ENCODE data around the gene PRDM10.
"Not testable (repeated sequence)": the region's sequence is repeated elsewhere in the genome, so short reads cannot be mapped to it uniquely, and the experiment has no call there.

Gene PRDM10

DNA sequence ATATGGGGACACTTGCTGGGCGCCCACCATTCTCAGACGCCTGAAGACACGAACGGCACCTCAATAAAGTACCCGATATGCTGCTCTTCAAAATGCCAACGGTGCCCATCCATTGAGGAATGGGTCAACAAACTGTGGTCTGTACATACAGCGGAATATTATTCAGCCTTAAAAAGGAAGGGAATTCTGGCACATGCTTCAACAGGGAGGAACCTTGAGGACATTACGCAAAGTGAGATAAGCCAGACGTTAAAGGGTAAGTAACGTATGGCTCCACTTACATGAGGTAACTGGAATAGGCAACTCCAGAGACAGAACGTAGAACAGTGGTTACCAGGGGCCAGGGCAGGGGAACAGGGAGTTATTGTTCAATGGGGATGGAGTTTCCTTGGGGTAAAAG lies 28.0 kb downstream of the PRDM10 start:
- no peak for FAIRE-seq

DNA sequence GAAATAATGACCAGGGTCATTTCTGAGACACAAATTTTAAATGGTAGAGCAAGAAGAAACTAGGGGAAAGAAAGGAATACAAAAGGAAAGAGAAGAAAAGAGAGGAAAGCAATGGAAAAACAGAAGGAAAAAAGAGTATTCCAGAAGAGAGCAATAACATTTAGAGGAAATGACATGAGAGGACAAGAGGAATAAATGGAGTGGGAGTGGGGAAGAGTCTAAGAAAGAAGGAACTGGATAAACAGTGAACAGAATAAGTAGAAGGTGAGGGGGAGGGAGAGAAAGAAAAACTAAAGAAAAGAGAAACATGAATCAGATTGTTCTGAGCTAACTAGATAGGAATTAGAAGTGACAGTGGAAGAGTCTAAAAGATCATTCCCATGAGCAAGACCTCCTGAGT lies 28.4 kb downstream of the PRDM10 start:
- FAIRE-seq = no peak

DNA sequence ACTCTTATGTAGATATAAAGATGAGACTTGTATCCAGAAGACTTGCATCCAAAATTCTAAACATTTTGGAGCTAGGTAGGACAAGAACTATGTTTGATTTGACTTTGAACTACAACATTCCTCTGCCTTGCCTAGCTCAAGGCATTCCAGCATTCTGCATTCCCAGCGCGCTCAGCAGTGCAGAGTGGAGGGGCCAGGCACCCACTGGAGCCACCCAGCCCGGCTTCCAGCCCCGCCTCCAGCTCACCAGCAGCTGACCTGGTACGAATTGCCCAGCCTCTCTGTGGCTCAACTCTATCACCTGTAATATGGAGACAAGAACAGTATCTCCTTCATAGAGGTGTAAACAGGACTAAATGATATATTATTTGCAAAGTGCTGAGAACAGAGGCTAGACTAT lies 28.8 kb downstream of the PRDM10 start:
- no peak for FAIRE-seq

DNA sequence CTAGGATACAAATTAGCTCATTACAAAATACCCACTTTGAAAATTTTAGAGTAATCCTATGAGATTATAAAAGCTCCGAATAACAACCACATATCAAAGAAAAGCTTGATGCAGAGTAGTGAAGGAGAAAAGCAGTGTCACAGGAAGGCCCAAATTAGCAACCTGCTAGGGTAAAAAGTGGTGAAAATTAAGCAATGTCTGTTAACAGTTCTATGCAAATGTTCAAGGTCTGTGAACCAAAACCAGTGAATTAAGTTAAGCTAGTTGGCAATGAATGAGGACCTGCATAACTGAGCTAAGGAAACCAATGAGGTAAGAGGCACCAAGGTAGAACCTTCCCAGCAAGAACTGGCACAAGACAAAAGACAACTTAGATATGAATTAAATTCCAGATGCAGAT lies 29.6 kb downstream of the PRDM10 start:
- FAIRE-seq = no peak

DNA sequence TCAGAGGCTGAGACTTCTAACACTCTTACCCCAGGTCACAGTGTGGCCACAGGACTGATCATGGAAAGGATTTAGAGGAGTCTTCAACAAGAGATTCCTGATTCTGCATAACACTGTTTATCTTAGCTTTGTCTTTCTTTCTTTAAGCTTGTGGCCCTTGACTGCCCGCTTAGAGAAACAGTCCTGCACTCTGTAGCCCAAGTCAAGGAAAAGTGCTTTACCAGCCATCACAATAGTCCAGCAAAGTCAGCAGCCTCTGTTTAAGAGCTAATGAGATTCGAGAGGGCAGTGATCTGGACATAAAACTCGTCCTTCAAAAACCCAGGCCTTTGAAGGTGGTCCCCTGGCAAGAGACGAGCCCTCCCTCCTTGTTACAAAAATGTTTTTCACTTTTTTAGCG lies 30.0 kb downstream of the PRDM10 start:
- no peak for FAIRE-seq

DNA sequence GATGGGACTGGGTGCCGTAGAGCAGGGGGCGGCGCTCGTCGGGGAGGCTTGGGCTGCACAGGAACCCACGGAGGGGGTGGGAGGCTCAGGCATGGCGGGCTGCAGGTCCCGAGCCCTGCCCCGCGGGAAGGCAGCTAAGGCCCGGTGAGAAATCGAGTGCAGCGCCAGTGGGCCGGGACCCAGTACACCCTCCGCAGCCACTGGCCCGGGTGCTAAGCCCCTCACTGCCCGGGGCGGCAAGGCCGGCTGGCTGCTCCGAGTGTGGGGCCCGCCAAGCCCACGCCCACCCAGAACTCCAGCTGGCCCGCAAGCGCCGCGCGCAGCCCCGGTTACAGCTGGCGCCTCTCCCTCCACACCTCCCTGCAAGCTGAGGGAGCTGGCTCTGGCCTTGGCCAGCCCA lies 30.8 kb downstream of the PRDM10 start:
- FAIRE-seq = not testable (repeated sequence)

DNA sequence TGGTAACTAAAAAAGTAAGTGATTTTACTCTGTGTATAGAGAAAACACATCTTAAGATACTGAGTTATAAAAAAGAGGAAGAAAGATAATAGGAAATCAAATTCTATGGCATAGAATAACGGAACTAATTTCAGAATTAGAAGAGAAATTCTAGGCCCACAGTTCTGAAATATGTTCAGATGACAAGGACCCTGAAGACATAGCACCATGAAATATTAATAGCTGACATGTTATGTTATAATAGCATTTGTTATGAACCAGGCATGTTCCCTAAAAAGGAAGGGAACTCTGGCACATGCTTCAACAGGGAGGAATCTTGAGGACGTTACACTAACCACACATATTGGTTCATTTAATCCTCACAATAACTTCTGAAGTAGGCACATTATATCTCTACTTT lies 32.7 kb downstream of the PRDM10 start:
- no peak for FAIRE-seq

DNA sequence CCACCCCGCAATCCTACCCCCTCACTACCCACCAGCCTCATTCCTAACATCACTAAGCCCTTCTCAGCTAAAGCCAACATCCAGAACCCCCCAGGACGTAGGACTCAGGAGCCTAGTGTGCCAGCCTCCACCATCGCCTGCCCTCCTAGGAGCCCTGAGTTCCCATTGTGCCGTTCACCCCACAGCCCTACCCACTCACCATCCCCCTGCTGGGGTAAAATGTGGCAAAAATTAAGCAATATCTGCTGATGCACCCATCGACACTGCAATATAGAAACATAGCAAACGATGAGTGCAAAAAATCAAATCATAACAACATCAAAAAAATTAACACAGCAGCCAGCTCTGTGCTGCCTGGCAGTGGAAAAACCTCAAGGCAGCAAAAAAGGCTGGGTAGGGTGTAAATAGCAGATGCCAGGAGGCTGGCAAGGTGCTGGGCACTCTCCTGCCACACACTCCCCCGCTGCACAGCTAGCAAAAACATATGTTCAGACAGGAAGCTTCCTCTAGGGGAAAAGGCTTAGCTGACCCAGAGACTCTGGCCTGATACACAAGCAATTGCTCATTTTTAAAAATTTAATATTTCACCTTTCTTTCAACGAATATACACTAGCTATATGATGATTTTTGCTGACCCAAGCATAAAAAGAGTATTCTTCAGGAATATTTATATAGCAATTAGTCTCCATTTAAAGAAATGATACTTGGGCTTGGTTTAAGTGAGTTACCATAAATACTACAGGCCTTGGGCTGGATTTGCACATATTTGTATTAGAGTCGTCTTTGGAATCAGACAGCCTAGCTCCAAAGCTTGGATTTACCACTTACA lies 33.8 kb downstream of the PRDM10 start:
- FAIRE-seq = no peak

DNA sequence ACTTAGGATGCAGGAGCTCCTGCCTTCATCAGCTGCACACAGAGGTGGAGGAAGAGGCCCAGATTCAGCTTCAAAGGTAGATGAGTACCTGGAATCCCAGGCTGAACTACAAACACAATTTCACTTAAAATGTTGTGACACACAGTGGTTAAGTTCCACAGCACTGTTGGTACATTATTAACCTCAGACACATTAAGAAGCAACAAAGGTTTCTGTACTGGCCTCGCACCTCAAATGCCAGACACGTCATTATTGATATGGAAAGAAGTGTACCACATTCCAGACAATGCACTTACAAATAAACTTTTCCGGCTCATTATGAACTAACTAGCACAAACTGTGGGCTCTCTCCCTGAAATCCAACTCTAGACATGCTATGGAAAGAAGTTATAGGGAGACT lies 34.6 kb downstream of the PRDM10 start:
- FAIRE-seq = no peak

DNA sequence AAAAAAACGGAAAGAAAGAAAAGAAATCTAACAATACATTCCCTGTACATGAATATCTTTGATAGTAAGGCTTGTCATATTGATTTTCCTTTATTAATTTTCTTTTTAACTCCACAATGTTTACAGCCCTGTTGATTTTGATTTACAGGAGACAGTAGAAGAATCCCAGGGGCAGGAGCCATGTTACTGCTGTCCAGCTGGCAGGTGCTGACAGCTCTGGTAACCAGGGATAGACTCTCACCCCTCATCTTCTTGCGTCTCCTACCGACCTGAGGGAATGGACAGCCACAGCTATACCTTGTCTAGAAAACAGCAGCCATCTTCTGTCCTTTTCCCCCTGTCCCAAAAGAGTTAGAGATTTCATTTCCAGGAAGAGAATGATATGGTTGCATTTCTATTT lies 37.4 kb downstream of the PRDM10 start:
- no peak for FAIRE-seq

DNA sequence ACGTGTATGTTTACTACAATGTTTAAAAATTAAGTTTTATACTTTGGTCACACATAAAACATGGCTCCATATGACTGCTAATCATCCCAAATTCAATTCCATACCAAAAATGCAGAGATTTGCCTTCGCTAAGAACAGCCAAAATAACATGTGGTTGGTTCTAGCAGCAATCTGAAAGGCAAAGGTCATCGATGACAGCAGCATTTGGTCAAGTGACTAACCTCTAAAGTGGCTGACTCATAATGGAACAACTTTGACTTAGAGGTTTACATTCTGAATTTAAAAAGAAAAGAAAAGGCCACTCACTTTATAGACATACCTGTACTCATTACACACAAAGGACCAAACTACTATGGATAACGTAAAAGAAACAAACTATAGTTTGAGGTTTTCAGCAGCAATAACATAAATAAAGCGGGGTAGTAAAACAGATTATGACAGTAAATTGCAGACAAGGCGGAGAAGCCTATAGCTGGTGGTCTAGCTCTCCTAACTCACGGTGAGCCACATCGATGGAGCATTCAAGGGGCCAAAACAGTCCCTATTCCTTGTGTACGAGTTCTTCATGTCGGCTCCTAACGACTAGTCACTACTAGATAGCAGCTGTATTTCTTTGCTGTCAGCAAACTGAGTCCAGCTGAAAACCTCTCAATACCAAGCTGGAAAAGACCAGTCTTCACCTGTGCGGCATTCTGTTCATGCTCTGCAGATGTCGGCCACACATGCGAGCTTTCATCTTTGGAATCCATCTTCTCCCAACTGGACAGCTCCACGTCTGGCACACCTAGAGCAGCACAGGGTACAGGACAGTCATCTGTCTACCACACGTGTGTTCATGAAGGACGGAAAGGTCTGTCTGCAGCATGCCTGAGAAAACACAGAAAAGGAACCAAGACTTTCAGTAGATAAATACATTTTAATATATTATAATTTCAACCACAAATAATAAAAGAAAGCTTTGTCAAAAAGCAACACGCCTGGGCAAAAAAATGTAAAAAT lies 42.1 kb downstream of the PRDM10 start:
- FAIRE-seq = no peak

DNA sequence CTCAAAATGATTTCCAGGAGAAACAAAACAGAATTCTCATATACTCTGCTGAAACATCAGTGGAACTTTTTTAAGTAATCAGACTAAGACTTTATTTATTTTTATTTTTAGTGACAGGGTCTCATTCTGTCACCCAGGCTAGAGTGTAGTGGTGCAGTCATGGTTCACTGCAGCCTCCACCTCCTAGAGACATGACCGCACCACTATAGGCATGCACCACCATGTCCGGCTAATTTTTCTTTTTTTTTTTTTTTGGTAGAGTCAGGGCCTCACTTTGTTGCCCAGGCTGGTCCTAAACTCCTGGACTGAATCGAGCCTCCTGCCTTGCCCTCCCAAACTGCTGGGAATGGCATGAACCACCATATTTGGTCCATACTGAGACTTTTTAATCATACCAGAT lies 42.9 kb downstream of the PRDM10 start:
- no peak for FAIRE-seq

DNA sequence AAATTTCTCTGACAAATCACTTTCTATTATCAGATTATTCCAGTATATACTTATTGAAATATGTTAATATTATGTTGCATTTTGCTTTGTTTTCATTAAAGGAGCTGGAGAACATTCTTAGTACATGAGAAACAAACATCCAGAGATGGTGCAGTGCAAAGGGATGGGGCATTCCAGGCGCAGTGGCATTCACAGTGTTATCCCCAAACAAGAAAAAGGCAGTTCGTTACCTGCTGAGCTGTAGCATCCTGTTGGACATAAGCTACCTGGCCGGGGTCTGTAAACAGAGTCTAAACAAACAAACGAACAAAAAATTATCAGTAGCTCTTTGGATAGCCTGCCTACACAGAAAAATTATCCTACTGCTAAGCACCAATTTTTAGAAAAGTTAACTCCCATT lies 47.4 kb downstream of the PRDM10 start:
- no peak for FAIRE-seq

DNA sequence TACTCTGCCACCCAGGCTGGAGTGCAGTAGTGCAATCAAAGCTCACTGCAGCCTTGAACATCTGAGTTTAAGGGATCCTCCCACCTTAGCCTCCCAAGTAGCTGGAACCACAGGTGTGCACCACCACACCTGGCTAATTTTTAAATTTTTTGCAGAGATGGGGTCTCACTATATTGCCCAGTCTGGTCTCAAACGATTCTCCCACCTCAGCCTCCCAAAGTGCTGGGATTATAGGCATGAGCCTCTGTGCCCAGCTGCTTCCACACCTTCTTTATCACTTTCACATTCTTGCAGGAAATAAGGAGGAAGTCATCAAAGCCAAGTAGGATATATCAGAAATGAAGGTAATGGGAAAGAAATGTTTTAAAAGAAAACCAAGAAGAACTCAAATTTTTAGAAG lies 47.9 kb downstream of the PRDM10 start:
- not testable (repeated sequence) for FAIRE-seq

DNA sequence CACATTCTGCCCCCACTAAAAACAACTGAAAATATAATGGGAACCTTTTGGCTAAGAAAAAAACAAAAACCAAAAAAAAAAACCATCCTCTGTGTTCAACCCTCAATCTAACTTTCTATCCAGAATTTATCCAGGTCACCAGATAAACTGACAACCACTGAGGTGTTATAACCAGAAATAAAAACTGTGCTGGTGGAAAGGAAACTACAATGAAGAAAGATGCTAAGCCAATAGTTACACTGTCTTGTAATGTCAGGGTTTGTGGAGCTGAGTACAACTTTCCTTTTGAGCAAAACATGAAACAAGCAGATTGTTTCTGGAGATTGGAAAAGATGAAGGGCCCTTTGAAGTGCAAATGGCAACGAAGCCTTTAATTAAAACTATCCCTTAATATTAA lies 50.8 kb downstream of the PRDM10 start:
- no peak for FAIRE-seq

DNA sequence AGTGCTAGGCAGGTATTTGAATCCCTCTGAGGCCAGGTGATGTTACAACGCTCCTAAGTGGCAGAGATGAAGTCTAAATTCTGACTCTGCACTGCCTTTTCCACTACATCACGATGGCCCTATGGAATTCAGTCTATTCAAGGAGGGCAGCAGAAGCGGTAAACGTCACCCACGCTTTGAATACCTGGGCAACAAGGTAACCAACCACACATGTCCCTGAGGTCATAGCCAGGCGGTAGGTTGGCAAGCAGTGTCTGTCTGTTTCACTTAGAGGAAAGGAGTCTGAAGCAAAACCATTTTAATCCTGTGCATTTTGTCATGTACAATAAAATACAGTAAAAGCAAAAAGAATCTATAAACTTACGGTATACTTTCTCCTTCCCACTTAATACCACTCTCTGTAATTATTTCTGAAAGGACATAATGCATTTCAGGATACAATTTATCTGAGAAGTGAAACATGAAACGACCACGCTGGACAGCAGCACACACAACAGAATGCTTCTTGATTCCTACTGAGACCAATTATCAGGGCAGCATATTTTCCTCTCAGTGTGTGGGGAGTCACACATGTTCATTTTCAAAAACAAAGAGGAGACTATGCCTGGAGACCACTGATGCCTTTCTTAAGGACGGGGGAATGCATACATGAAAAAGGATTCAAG lies 51.3 kb downstream of the PRDM10 start:
- no peak for FAIRE-seq

DNA sequence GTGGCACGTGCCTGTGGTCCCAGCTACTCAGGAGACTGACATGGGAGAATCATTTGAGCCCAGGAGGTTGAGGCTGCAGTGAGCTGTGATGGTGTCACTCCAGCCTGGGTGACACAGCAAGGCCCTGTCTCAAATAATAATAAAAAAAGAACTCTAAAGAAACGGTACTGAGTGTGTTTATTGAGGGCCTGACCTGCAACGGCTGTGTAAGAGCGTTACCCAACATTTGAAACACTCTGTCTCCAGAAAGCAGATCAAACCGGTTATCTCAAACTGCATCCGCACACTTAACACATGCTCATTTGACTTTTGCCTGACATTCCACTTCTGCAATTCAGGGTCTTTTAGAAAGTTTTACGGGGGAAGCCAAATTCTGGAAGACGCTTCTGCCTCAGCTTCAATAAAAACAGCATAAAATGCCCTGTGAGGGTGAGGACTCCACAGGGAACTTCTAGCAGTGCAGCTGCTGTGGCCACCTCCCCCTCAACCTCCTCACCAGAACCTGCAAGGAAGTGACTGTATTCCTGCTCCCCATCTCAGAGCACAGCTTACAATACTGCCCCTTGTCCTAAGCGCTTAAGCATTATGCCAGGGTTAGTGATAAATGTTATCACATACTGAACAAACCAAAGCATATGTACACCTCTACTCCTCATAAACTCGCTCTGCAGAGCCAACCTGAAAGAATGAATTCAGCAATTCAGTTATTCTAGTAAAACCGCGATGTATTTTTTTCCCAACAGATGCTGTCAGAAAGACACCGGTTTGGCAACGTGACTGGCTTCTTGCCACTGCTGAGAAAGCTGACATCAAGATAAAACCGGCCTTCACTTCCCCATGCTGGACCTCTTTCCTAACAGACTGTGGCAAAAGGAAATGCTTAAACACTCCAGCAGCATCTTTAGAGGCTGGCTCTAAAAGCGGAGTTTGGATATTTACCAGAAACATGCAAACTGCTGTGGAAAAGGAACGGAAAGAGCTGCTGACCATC lies 52.2 kb downstream of the PRDM10 start:
- FAIRE-seq = peak; percentile 84

DNA sequence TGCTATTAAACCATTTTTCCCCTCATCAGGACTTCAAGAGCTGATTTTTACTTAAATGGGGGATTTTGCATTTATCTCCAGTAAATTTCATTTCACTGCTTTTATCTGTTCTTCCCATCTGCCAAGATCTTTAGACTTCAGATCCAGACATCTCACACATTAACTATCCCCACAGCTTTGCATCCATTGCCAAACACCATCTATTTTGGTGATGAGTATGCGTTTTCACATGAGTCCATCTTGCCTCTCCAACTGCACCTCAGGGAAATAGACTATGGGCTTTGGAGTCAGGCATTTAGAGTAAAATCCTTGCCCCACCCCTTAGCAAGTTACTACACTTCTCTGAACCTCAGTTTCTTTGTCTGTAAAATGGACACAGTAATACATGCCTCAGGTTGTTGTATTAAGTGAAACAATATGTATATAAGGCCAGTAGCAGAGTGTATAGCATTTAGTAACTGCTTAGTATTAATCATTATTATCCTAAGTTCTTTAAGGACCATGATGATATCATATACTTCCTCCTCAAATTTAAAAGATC lies 53.6 kb downstream of the PRDM10 start:
- FAIRE-seq = no peak

DNA sequence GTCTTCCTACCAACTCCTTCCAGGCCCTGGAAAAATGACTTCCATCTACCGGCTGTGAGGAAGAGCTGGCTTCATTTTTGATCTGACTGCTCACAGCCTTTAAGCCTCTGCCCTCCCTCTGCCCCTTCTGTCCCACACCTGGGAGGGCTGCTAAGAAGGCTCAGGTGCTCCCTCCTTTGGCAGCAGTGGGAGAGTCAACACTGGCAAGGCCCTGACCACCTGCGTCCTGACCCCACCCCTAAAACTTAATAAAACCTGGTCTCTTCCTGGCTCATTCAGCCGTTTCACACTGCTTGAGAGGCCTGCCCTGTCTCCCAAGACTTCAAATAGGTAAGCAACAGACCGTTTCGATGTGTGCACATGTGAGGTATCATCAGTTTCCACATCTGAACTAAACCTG lies 55.2 kb downstream of the PRDM10 start:
- FAIRE-seq = no peak

DNA sequence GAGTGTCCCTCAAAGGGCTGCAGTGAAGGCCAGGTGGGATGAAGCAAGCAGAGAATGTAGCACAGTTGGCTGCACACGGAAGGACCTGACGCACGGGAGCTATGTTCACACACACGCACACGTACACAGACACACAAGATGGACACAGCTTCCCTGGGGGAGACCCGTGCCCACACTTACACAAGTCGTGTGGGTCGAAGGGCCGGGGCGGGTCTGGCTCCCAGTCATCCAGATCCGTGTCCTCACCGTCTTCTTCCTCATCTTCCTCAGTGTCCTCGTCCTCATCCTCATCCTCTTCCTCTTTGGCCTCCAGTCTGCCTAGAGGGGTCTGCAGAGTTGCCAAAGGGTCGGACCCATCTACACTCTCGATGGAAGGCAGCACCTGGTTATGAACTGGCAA lies 55.7 kb downstream of the PRDM10 start:
- FAIRE-seq = no peak

DNA sequence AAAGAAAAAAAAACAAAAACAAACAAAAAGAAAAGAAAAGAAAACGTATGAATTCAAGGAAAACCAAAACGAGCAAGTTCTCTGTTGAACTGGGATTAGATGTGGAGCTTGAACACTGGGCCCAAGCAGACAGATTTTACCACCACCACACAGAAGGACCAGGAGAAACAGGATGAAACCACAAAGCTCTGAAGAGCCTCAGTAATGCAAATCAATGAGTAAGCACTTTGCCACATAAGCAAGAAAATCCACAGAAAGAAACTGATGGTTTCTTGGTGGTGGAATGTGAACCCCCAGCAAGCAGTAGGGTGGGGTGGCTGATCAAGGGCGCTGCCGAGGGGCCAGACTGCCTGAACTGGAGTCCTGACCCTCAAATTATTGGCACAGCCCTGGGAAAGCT lies 56.4 kb downstream of the PRDM10 start:
- no peak for FAIRE-seq

DNA sequence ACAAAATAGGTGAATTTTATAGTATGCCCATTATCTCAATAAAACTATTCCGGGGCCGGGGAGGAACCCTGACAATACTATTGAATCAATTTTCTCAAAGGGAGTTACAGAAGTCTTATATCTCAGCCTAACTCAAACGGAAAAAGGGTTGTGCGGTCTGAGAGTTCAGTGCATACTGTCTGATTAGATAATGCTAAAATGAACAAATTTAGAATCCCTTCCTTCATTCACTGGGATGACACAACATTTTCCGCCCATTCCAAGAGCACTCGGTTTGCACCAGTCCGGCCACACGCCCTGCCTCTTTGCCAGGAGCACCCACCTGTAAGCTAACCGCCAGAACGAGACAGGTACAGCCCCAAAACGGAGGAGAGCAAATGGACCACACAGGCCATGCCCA lies 57.3 kb downstream of the PRDM10 start:
- no peak for FAIRE-seq
